ENCODE measurements around the gene RPTOR. TPM values are rescaled to one million over a fixed set of nuclear protein-coding genes. Genes with fewer than 3 reads are reported as not detected.

RPTOR gene
- total RNA-seq, 1 experiment from 2014 or later = 30.6 TPM

DNA sequence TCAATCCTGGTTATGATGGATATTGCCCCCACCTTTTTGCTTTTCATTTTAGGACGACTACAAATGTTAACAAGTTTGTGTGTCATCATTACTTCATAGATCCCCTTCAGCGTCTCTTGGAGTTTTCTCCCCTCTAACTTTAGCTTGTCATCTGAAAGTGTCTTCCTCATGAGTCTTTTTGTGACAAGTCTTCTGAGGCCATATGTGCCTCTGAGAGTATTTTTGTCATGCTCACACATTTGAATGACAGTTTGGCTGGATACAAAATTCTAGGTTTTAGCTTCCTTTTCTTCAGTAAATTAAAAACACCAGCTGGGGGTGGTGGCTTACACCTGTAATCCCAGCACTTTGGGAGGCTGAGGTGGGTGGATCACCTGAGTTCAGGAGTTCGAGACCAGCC lies 243.2 kb downstream of the RPTOR start:
- Histone ChIP-seq H3K4me1 (ENCODE audit: low read length) (peaks cover 40% of the 10 kb centered on the region), H3K27ac (ENCODE audit: low read length) (peak overlapping the region; percentile 94; the same call in 1 of the 2 replicates)

DNA sequence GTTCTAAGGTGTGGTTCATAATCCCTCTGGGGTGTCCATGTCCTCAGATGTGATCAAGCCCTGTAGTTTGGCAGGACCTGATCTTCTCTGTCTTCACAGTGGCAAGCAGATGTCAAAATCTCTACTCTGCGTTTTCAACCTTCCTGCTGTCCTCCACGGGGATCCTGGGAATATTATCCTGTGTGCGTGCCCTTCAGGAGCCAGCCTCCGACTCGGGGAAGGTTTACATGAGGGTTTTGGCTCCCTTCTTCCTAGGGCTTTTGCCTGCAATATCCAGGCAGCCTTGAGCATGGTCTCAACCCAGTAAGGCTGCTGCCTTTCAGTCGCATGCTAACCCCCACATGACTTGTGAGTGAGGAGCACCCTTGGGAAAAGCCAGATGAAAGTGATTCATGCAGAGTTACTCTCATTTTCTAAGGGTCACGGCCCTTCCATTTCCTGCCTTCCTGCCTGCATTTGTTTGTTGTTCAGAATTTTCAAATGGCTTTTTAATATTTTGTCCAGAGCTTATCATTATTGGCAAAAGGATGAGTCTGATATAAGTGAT lies 244.8 kb downstream of the RPTOR start:
- DNase-seq = peak; percentile 91
- Histone ChIP-seq H3K9me2 (replicated peaks; ENCODE audit: insufficient read depth, low read length) (no peaks in the 10 kb centered on the region), H4K20me1 (ENCODE audit: insufficient read depth, low read depth, low read length) (no peaks in the 10 kb centered on the region), H3K27me3 (ENCODE audit: low read length) (no peaks in the 10 kb centered on the region), H2AFZ (ENCODE audit: low read length) (no peak overlapping the region), H3K4me3 (ENCODE audit: low read length) (peak overlapping the region; percentile 44), H3K9me3 (ENCODE audit: low read length) (no peaks in the 10 kb centered on the region), H3K79me2 (ENCODE audit: low read length) (peaks cover 45% of the 10 kb centered on the region), H3K4me2 (ENCODE audit: low read depth, low read length, poor library complexity, severe bottlenecking) (peak overlapping the region; percentile 68), H3K27ac (ENCODE audit: low read length) (peak overlapping the region; percentile 94), H3K4me1 (ENCODE audit: low read length) (peaks cover 39% of the 10 kb centered on the region), H3K36me3 (ENCODE audit: insufficient read depth, low read length) (no peaks in the 10 kb centered on the region), H3K9ac (ENCODE audit: low read length) (peak overlapping the region; percentile 66)

More for the DNA sequence above, 243.2 kb downstream of the RPTOR start:
- Histone ChIP-seq H3K4me2 (ENCODE audit: low read depth, low read length, poor library complexity, severe bottlenecking) (no peak overlapping the region), H4K20me1 (ENCODE audit: insufficient read depth, low read depth, low read length) (no peaks in the 10 kb centered on the region), H2AFZ (ENCODE audit: low read length) (no peak overlapping the region), H3K4me3 (ENCODE audit: low read length) (no peak overlapping the region), H3K9ac (ENCODE audit: low read length) (no peak overlapping the region), H3K9me2 (replicated peaks; ENCODE audit: insufficient read depth, low read length) (no peaks in the 10 kb centered on the region), H3K9me3 (ENCODE audit: low read length) (no peaks in the 10 kb centered on the region), H3K27me3 (ENCODE audit: low read length) (no peaks in the 10 kb centered on the region), H3K36me3 (ENCODE audit: insufficient read depth, low read length) (no peaks in the 10 kb centered on the region), H3K79me2 (ENCODE audit: low read length) (peaks cover 48% of the 10 kb centered on the region)
- DNase-seq = peak; percentile 46

DNA sequence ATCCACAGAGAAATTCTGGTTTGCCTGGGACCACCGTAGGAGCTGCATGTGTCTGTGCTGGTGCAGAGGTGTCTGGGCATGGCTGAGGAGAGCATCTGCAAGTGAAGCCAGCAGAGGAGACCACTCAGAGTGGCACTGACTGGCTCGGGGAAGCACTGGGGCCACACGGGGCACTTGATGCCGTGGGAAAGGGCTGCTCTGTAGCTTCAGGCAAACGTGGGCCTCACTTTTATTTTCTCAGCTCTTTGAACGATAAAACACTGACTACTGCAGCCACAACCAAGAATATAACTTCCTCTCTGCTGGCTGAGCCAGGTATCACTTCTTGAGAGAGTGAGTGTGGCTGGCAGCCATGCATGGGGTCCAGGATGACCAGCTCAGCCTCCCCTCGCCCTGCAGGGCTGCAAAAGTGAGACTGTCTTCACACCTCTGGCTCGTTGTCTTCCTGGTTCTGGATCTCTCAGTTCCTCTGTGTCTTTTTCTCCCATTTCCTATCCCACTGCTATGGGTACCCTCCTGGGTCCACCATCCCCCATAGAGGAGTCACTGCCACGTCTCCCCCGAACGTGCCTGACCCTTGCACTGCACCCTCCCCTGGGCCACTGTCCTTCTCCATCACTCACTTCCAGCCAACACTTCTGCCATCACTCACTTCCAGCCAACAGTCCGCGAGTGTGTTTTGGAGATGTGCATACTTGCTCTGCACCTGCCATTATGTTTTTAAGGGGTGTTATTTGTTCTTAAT lies 245.6 kb downstream of the RPTOR start:
- peaks cover 45% of the 10 kb centered on the region for H3K79me2 ChIP-seq (ENCODE audit: low read length)
- no peaks in the 10 kb centered on the region for H3K36me3 ChIP-seq (ENCODE audit: insufficient read depth, low read length)
- peak overlapping the region; percentile 44 for H3K4me3 ChIP-seq (ENCODE audit: low read length)
- peak overlapping the region; percentile 68 for H3K4me2 ChIP-seq (ENCODE audit: low read depth, low read length, poor library complexity, severe bottlenecking)
- peaks cover 39% of the 10 kb centered on the region for H3K4me1 ChIP-seq (ENCODE audit: low read length)
- H3K9ac ChIP-seq (ENCODE audit: low read length) = peak overlapping the region; percentile 66
- H3K27ac ChIP-seq (ENCODE audit: low read length) = peak overlapping the region; percentile 94
- no peak overlapping the region for H2AFZ ChIP-seq (ENCODE audit: low read length)
- peak; percentile 78 for DNase-seq
- H3K27me3 ChIP-seq (ENCODE audit: low read length) = no peaks in the 10 kb centered on the region
- H3K9me3 ChIP-seq (ENCODE audit: low read length) = no peaks in the 10 kb centered on the region
- no peaks in the 10 kb centered on the region for H3K9me2 ChIP-seq (replicated peaks; ENCODE audit: insufficient read depth, low read length)
- H4K20me1 ChIP-seq (ENCODE audit: insufficient read depth, low read depth, low read length) = no peaks in the 10 kb centered on the region

GRCh38 chr17:80790981-80791742 lies 246.5 kb downstream of the RPTOR start:
- peak overlapping the region; percentile 68 for H3K4me2 ChIP-seq (ENCODE audit: low read depth, low read length, poor library complexity, severe bottlenecking)
- no peaks in the 10 kb centered on the region for H3K9me3 ChIP-seq (ENCODE audit: low read length)
- H3K9ac ChIP-seq (ENCODE audit: low read length) = peak overlapping the region; percentile 32; the same call in 1 of the 2 replicates
- H3K4me3 ChIP-seq (ENCODE audit: low read length) = no peak overlapping the region
- H3K27ac ChIP-seq (ENCODE audit: low read length) = peak overlapping the region; percentile 94
- no peaks in the 10 kb centered on the region for H3K27me3 ChIP-seq (ENCODE audit: low read length)
- DNase-seq = no peak
- H4K20me1 ChIP-seq (ENCODE audit: insufficient read depth, low read depth, low read length) = no peaks in the 10 kb centered on the region
- H3K36me3 ChIP-seq (ENCODE audit: insufficient read depth, low read length) = no peaks in the 10 kb centered on the region
- H2AFZ ChIP-seq (ENCODE audit: low read length) = no peak overlapping the region
- peaks cover 39% of the 10 kb centered on the region for H3K4me1 ChIP-seq (ENCODE audit: low read length)
- peaks cover 44% of the 10 kb centered on the region for H3K79me2 ChIP-seq (ENCODE audit: low read length)
- no peaks in the 10 kb centered on the region for H3K9me2 ChIP-seq (replicated peaks; ENCODE audit: insufficient read depth, low read length)

- Histone ChIP-seq H2AFZ (ENCODE audit: low read length) (no peak overlapping the region), H3K4me1 (ENCODE audit: low read length) (peaks cover 39% of the 10 kb centered on the region), H3K4me3 (ENCODE audit: low read length) (no peak overlapping the region), H3K79me2 (ENCODE audit: low read length) (peaks cover 38% of the 10 kb centered on the region), H3K9me2 (replicated peaks; ENCODE audit: insufficient read depth, low read length) (no peaks in the 10 kb centered on the region), H3K27ac (ENCODE audit: low read length) (peak overlapping the region; percentile 94), H3K9me3 (ENCODE audit: low read length) (no peaks in the 10 kb centered on the region), H3K9ac (ENCODE audit: low read length) (no peak overlapping the region), H3K4me2 (ENCODE audit: low read depth, low read length, poor library complexity, severe bottlenecking) (no peak overlapping the region), H3K27me3 (ENCODE audit: low read length) (no peaks in the 10 kb centered on the region), H3K36me3 (ENCODE audit: insufficient read depth, low read length) (no peaks in the 10 kb centered on the region), H4K20me1 (ENCODE audit: insufficient read depth, low read depth, low read length) (no peaks in the 10 kb centered on the region)
- DNase-seq = no peak
These were observed 247.2 kb downstream of the RPTOR start for GRCh38 chr17:80791758-80792284.

- H3K9ac ChIP-seq (ENCODE audit: low read length) = no peak overlapping the region
- no peak overlapping the region for H3K27ac ChIP-seq (ENCODE audit: low read length)
- H3K4me2 ChIP-seq (ENCODE audit: low read depth, low read length, poor library complexity, severe bottlenecking) = no peak overlapping the region
These were observed 247.7 kb downstream of the RPTOR start for GRCh38 chr17:80792373-80792781.

DNA sequence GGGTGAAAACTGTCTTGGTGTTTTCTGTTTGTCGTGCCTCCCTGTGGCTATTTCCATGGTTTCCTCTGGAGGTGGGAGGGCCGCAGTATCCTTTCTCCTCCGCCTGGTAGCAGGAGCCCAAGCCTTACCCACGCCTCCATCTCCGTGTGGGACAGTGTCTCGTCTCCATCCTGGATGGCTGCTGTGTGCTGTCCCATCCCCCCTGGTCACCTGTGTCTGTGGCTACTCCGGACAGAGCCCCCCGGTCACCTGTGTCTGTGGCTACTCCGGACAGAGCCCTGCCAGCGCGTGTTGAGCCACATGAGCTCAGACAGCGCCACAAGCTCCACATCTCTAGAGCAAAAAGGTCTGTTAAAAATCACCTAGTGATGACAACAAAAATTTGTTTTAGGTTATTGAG lies 248.8 kb downstream of the RPTOR start:
- no peak overlapping the region for H3K27ac ChIP-seq (ENCODE audit: low read length)

More at GRCh38 chr17:80792373-80792781, 247.7 kb downstream of the RPTOR start:
- no peaks in the 10 kb centered on the region for H3K9me3 ChIP-seq (ENCODE audit: low read length)
- no peaks in the 10 kb centered on the region for H3K27me3 ChIP-seq (ENCODE audit: low read length)
- no peaks in the 10 kb centered on the region for H3K9me2 ChIP-seq (replicated peaks; ENCODE audit: insufficient read depth, low read length)
- no peaks in the 10 kb centered on the region for H3K36me3 ChIP-seq (ENCODE audit: insufficient read depth, low read length)
- no peak overlapping the region for H2AFZ ChIP-seq (ENCODE audit: low read length)
- no peak for DNase-seq
- H4K20me1 ChIP-seq (ENCODE audit: insufficient read depth, low read depth, low read length) = no peaks in the 10 kb centered on the region
- H3K79me2 ChIP-seq (ENCODE audit: low read length) = peaks cover 32% of the 10 kb centered on the region
- H3K4me1 ChIP-seq (ENCODE audit: low read length) = peaks cover 39% of the 10 kb centered on the region
- no peak overlapping the region for H3K4me3 ChIP-seq (ENCODE audit: low read length)

DNA sequence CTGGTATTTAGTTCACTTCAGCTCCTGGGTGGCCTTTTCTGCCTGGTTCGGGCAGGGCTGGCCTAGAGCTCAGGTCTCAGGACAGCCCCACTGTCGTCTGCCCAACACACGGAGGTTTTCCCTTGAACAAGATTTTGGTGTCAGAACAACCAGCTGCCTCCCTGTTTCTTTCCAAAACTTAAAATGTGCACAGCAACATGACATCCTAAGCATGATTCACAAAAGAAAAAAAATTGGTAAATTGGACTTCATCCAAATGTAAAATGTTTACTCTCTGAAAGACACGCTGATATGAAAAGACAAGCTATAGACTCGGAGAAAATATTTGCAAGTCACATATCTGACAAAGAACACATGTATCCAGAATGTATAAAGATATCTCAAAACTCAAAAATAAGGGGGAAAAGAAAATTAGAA lies 249.2 kb downstream of the RPTOR start:
- Histone ChIP-seq H3K9me2 (replicated peaks; ENCODE audit: insufficient read depth, low read length) (no peaks in the 10 kb centered on the region), H4K20me1 (ENCODE audit: insufficient read depth, low read depth, low read length) (no peaks in the 10 kb centered on the region), H3K9ac (ENCODE audit: low read length) (no peak overlapping the region), H3K4me2 (ENCODE audit: low read depth, low read length, poor library complexity, severe bottlenecking) (no peak overlapping the region), H2AFZ (ENCODE audit: low read length) (no peak overlapping the region), H3K4me1 (ENCODE audit: low read length) (peaks cover 27% of the 10 kb centered on the region), H3K27me3 (ENCODE audit: low read length) (no peaks in the 10 kb centered on the region), H3K36me3 (ENCODE audit: insufficient read depth, low read length) (no peaks in the 10 kb centered on the region), H3K9me3 (ENCODE audit: low read length) (no peaks in the 10 kb centered on the region), H3K27ac (ENCODE audit: low read length) (no peak overlapping the region), H3K79me2 (ENCODE audit: low read length) (peaks cover 20% of the 10 kb centered on the region), H3K4me3 (ENCODE audit: low read length) (no peak overlapping the region)
- DNase-seq = no peak

More for the DNA sequence above, 248.8 kb downstream of the RPTOR start:
- H3K79me2 ChIP-seq (ENCODE audit: low read length) = peaks cover 24% of the 10 kb centered on the region
- no peaks in the 10 kb centered on the region for H3K9me2 ChIP-seq (replicated peaks; ENCODE audit: insufficient read depth, low read length)
- peaks cover 31% of the 10 kb centered on the region for H3K4me1 ChIP-seq (ENCODE audit: low read length)
- H2AFZ ChIP-seq (ENCODE audit: low read length) = no peak overlapping the region
- no peaks in the 10 kb centered on the region for H4K20me1 ChIP-seq (ENCODE audit: insufficient read depth, low read depth, low read length)
- H3K4me2 ChIP-seq (ENCODE audit: low read depth, low read length, poor library complexity, severe bottlenecking) = no peak overlapping the region
- H3K9me3 ChIP-seq (ENCODE audit: low read length) = no peaks in the 10 kb centered on the region
- H3K36me3 ChIP-seq (ENCODE audit: insufficient read depth, low read length) = no peaks in the 10 kb centered on the region
- DNase-seq = no peak
- H3K4me3 ChIP-seq (ENCODE audit: low read length) = no peak overlapping the region
- no peaks in the 10 kb centered on the region for H3K27me3 ChIP-seq (ENCODE audit: low read length)
- no peak overlapping the region for H3K9ac ChIP-seq (ENCODE audit: low read length)

All from Karpas-422 (cell line).